GM12878 (cell line): Measurements from ENCODE around the gene ABI1. TPM values are rescaled to one million over a fixed set of nuclear protein-coding genes. Genes with fewer than 3 reads are reported as not detected.

Experiments
- ATAC-seq: fragments of 200-7000 bp; cut with Tn5 transposase; 3 replicates; pipeline ENCODE4 v1.9.1; 2020; ENCODE audit warnings: mild to moderate bottlenecking, moderate library complexity
- BruUV-seq: library from RNA; stranded (reverse); fragments of 400-500 nt; replicated peaks from 2 replicates; lab custom pipeline; 2021; lab: Mats Ljungman, UMichigan
- CTCF ChIA-PET: fragments of 300-600 bp; sonication (Branson Sonifier 250); formaldehyde crosslinking; extraction: SDS; loops from one replicate; lab custom pipeline; 2021; ENCODE audit warnings: inconsistent platforms; lab: Yijun Ruan, JAX
- POLR2A ChIA-PET: fragments of 350-600 bp; formaldehyde crosslinking; extraction: SDS; loops from one replicate; lab custom pipeline; 2021; ENCODE audit warnings: inconsistent platforms; lab: Charles Lee
- RAD21 ChIA-PET: fragments of 300-600 bp; sonication (Branson Sonifier 250); formaldehyde crosslinking; loops from one replicate; lab custom pipeline; 2023; ENCODE audit warnings: antibody characterized with exemption; ENCODE audit not compliant: unreplicated experiment; lab: Charles Lee
- SMC1A ChIA-PET: fragments of 300-600 bp; sonication (Branson Sonifier 250); formaldehyde crosslinking; loops from one replicate; lab custom pipeline; 2023; ENCODE audit not compliant: unreplicated experiment, uncharacterized antibody; lab: Charles Lee
- DNase-seq: peaks from one replicate; pipeline ENCODE4 v3.0.0-alpha.2; 2011; ENCODE audit warnings: low read depth, low spot score
- FAIRE-seq: peaks from 3 replicates; lab custom pipeline; 2011; peaks lifted over from hg19 to GRCh38; lab: Jason Lieb, UNC
- H2AFZ ChIP-seq: 2 replicates; pipeline ENCODE4 v1.6.0; 2011; ENCODE audit warnings: low read depth, low read length, control low read depth; ENCODE audit not compliant: control insufficient read depth
- H3K27ac ChIP-seq: 2 replicates; pipeline ENCODE4 v1.5.1; 2011; ENCODE audit warnings: control low read depth; ENCODE audit not compliant: control insufficient read depth, insufficient read depth
- H3K27me3 ChIP-seq, 2 experiments: replicated peaks in 1 of 2; 2 replicates each; pipeline versions ENCODE4 v1.6.0 to v1.6.1; 2011; ENCODE audit warnings: low read length in 1 of 2; ENCODE audit not compliant: control insufficient read depth in 2 of 2, insufficient read depth in 2 of 2
- H3K36me3 ChIP-seq, 2 experiments: 2 replicates each; pipeline ENCODE4 v1.5.1; 2011; ENCODE audit warnings: low read length in 1 of 2; ENCODE audit not compliant: control insufficient read depth in 2 of 2, insufficient read depth in 2 of 2
- H3K4me1 ChIP-seq: 2 replicates; pipeline ENCODE4 v1.6.1; 2011; ENCODE audit warnings: mild to moderate bottlenecking, low read length, moderate library complexity, mixed read lengths; ENCODE audit not compliant: control insufficient read depth, insufficient read depth
- H3K4me2 ChIP-seq: 2 replicates; pipeline ENCODE4 v1.6.0; 2011; ENCODE audit warnings: control low read depth; ENCODE audit not compliant: control insufficient read depth, insufficient read depth
- H3K4me3 ChIP-seq: fragments of 200-600 bp; sonication (generic); 2 replicates; pipeline ENCODE4 v1.5.1; 2016
- H3K79me2 ChIP-seq: 2 replicates; pipeline ENCODE4 v1.6.0; 2011; ENCODE audit warnings: low read length; ENCODE audit not compliant: control insufficient read depth, insufficient read depth
- H3K9ac ChIP-seq: 2 replicates; pipeline ENCODE4 v1.8.0; 2011; ENCODE audit warnings: low read length, control low read depth, mixed read lengths; ENCODE audit not compliant: control insufficient read depth, insufficient read depth
- H3K9me3 ChIP-seq: replicated peaks from 3 replicates; pipeline ENCODE4 v1.5.1; 2011; ENCODE audit warnings: mild to moderate bottlenecking, low read length; ENCODE audit not compliant: control insufficient read depth, insufficient read depth
- H4K20me1 ChIP-seq: 2 replicates; pipeline ENCODE4 v1.6.0; 2011; ENCODE audit not compliant: control insufficient read depth, insufficient read depth
- E4F1 ChIP-seq: fragments of 450-650 bp; IDR thresholded peaks from 2 replicates; pipeline ENCODE4 v1.6.1; 2018; ENCODE audit warnings: borderline replicate concordance, mild to moderate bottlenecking; ENCODE audit not compliant: partially characterized antibody
- MTA3 ChIP-seq: IDR thresholded peaks from 2 replicates; pipeline ENCODE4 v1.6.1; 2012; ENCODE audit warnings: low read length, inconsistent platforms, borderline replicate concordance
- NKRF ChIP-seq: fragments of 450-650 bp; conservative IDR thresholded peaks from 2 replicates; pipeline ENCODE4 v1.6.1; 2017; ENCODE audit warnings: mild to moderate bottlenecking, moderate library complexity
- NR2F1 ChIP-seq: fragments of 450-650 bp; conservative IDR thresholded peaks from 2 replicates; pipeline ENCODE4 v1.6.1; 2017; ENCODE audit warnings: mild to moderate bottlenecking
- PBX3 ChIP-seq: IDR thresholded peaks from 2 replicates; pipeline ENCODE4 v1.6.1; 2011; ENCODE audit warnings: mild to moderate bottlenecking, low read depth, low read length, moderate library complexity; ENCODE audit not compliant: insufficient replicate concordance
- WGBS: methylation state at CpG from one replicate; pipeline ENCODE4 v1.1.6; 2016; ENCODE audit warnings: low lambda C conversion rate; ENCODE audit not compliant: insufficient replicate concordance, insufficient coverage; ENCODE audit errors: missing lambda C conversion rate; 5-methylcytosine and 5-hydroxymethylcytosine counted together
- in situ Hi-C: fragments of 300-500 bp; cut with MboI; formaldehyde crosslinking; loops from 9 replicates; pipeline ENCODE4 v1.14.3; 2018; ENCODE audit warnings: mixed read lengths
- intact Hi-C: fragments of 100-400 bp; cut with micrococcal nuclease; formaldehyde crosslinking; loops from one replicate; pipeline ENCODE4 v1.14.2; 2022; ENCODE audit not compliant: unreplicated experiment
- polyA plus RNA-seq, 11 experiments: library from polyadenylated mRNA; depleted of rRNA in 4 of 11; unstranded in 6 of 11; stranded (reverse) in 5 of 11; fragments of >200 nt; fragmentation: Nextera tagmentation in 4 of 11; fragmentation: Illumina TruSeq in 1 of 11; extraction: Ambion mirVana in 4 of 11; extraction: Trizol in 1 of 11; gene quantifications; 1 replicate in 1 of 11; 2 replicates in 10 of 11; pipeline versions ENCODE4 v1.2.1 to v1.2.3, GENCODE V29; 2011 to 2016; ENCODE audit warnings: inconsistent platforms in 2 of 11, missing spikeins in 2 of 11, low read depth in 1 of 11
- total RNA-seq, 4 experiments: library from RNA; depleted of rRNA in 3 of 4; stranded (reverse); fragments of >200 nt in 3 of 4; fragmentation: Illumina TruSeq in 1 of 4; extraction: Trizol in 1 of 4; gene quantifications; 2 replicates each; pipeline versions ENCODE4 v1.2.1 to v1.2.3, GENCODE V29; 2013 to 2021

ABI1 gene
- total and polyA plus RNA-seq, 10 of the 15 experiments (the other 5 are each of a cell fraction or from before 2014, with no cell fraction given), result 31.2 to 73.2 (median 50.7) TPM

GRCh38 chr10:26844396-26844975 lies 16.3 kb downstream of the ABI1 start:
- no peak overlapping the region for H3K9ac ChIP-seq
- ATAC-seq (peak; percentile 19; the same call in 2 of the 3 replicates), FAIRE-seq (no peak), DNase-seq (no peak)
- peaks cover 0 to 9% of the 10 kb centered on the region in 2 experiments; a peak in 2 of 4 replicates for H3K36me3 ChIP-seq
- 76% methylated on average over 5 of the region's 5 CpGs for WGBS
- TF ChIP-seq PBX3 (no peak), NR2F1 (no peak), MTA3 (no peak), E4F1 (no peak), NKRF (no peak)
- no peak overlapping the region for H3K4me2 ChIP-seq
- BruUV-seq, result no TSS peak
- H4K20me1 ChIP-seq, result peaks cover 10% of the 10 kb centered on the region
- H3K79me2 ChIP-seq, result peaks cover 87% of the 10 kb centered on the region
- no peak overlapping the region for H3K4me3 ChIP-seq
- POLR2A ChIA-PET, result interaction anchor here (0.8 to 2.1 kb wide), 5 partner anchors 10 to 63 kb away, joined by 3 to 7 read pairs (median 4); no protein-coding TSS in a partner anchor
- 0 out of 2 replicates have a peak overlapping the region, but pooled peaks have one; percentile 31 for H3K27ac ChIP-seq
- CTCF ChIA-PET, result interaction anchor here (0.9 to 2.1 kb wide), 5 partner anchors 9 to 118 kb away, joined by 3 to 8 read pairs (median 3); no protein-coding TSS in a partner anchor
- intact Hi-C loops (no loop called here), in situ Hi-C loops (no loop called here)
- peaks cover 2% of the 10 kb centered on the region; the same call in 2 of the 3 replicates for H3K9me3 ChIP-seq
- SMC1A ChIA-PET, result interaction anchor here (0.8 to 1.8 kb wide), 6 partner anchors 7 to 119 kb away, joined by 3 to 7 read pairs (median 4); no protein-coding TSS in a partner anchor
- H3K27me3 ChIP-seq, result no peaks in the 10 kb centered on the region
- peaks cover 14% of the 10 kb centered on the region for H3K4me1 ChIP-seq
- no peak overlapping the region for H2AFZ ChIP-seq
- RAD21 ChIA-PET, result interaction anchor here (1.4 to 2.0 kb wide), 3 partner anchors 13 to 118 kb away, joined by 5 to 8 read pairs (median 6); no protein-coding TSS in a partner anchor
